CD4-positive, alpha-beta T cell treated with Interleukin-10 for 1 hour (primary cell): ENCODE data around the gene MAEL.
"Not testable (repeated sequence)": the region's sequence is repeated elsewhere in the genome, so short reads cannot be mapped to it uniquely, and the experiment has no call there.

Experiments used
- DNase-seq: peaks from one replicate; pipeline ENCODE4 v3.0.0-alpha.2; 2020

MAEL gene

DNA sequence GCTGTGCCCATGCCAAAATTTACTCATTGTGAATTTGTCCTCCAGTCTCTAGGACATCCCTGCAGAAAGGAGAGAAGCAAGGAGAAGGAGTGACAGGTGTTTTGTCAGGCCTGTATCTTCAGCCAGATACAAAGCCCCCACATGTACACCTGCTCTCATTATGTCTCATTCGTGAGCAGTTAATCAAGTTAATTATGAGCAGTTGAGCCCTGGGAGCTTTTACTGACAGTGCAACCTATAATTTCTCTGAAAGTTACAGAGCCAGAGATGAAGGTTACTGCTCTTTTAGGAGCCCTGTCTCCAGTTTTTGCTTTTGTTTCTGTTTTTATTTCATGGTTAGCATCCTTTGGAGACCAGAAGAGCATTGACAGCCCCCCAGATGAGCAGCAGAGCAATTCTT is 8.7 kb upstream of the MAEL start:
- DNase-seq = no peak

DNA sequence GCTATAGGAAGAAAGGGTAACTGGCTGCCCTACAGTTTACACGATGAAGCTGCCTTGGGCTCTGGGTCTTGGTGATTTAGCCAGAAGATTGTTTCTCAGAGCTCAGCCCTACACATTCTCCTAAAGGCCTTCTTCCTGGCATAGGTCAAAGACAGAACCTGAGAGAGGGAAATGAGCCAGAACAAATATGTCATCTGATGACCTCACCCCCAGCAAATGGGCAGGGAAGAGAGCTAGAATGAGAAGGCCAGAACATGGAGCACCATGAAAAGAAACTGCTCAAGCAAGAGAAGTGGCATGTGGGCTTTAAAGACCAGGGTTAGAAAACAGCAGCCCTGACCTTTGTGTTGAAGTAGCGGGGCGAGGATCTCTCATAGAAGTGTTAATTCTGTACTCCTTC is 8.3 kb upstream of the MAEL start:
- no peak for DNase-seq

DNA sequence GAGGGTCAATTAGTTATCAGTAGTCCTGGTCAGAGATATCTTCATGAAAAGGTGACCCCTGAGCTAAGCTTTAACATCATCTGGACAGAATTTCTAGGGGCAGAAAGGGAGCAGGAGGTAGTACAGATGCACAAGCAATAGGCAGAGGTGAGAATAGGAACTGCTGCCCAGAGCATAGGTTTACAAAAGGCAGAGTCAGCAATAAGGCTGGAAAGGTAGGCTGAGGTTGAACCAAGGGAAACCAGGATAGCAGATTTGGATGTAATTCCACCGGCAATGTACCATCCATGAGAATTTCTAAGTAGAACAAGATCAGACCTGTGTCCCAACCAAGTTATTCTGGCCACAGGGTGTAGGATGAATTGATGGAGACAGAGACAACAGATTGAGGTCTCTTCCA is 7.5 kb upstream of the MAEL start:
- DNase-seq = no peak

DNA sequence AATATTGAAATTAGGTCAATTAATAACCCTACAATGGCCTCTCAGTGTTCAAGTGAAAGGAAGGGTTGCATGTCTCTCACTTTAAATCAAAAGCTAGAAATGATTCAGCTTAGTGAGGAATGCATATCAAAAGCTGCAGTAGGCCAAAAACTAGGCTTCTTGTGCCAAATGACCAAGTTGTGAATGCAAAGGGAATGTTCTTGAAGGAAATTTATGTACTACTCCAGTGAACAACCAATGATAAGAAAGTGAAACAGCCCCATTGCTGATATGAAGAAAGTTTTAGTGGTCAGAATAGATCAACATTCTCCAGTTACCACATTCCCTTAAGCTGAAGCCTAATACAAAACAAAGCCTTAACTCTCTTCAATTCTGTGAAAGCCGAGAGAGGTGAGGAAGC is 10.0 kb downstream of the MAEL start:
- no peak for DNase-seq

DNA sequence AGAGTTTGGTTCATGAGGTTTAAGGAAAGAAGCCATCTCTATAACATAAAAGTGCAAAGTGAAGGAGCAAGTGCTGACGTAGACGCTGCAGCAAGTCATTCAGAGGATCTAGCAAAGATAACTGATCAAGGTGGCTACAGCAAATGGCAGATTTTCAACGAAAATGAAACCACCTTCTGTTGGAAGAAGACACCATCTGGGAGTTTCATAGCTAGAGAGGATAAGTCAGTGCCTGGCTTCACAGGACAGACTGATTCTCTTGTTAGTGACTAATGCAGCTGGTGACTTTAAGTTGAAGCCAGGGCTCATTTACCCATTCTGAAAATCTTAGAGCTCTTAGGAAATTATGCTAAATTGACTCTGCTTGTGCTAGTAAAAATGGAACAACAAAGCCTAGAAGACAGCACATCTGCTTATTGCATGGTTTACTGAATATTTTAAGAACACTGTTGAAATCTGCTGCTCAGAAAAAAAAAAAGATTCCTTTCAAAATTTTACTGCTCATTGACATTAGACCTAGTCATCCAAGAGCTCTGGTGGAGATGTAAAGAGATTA is 10.5 kb downstream of the MAEL start:
- no peak for DNase-seq

DNA sequence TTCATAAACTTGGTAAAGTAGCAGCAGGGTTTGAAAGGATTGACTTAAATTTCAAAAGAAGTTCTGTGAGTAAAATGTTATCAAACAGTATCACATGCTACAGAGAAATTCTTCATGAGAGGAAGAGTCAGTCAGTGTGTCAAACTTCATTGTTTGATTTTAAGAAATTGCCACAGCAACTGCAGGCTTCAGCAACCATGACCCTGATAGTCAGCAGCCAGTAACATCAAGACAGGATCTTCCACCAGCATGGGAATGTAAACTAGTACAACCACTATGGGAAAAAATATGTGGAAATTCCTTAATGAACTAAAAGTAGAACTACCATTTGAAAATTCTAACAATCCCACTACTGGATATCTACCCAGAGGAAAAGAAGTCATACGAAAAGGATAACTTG is 11.5 kb downstream of the MAEL start:
- no peak for DNase-seq

DNA sequence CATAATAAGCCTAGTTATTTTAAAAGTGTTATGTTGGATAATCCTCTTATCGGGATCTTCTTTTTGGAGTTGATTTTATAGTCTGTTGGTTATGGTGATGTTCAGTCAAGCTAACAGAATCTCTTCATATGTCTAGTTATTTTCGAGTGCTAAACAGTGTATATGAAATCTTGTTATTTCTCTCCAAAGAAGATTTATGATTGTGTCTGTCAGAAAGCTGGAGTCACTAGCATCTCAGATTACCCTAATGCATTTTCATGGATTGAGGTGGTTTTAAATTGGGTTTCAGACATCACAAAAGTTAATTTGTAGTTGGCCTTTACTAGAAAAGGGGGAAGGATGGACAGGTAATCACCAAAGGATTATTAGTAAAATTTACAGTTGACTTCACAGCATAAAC is 13.3 kb downstream of the MAEL start:
- no peak for DNase-seq

DNA sequence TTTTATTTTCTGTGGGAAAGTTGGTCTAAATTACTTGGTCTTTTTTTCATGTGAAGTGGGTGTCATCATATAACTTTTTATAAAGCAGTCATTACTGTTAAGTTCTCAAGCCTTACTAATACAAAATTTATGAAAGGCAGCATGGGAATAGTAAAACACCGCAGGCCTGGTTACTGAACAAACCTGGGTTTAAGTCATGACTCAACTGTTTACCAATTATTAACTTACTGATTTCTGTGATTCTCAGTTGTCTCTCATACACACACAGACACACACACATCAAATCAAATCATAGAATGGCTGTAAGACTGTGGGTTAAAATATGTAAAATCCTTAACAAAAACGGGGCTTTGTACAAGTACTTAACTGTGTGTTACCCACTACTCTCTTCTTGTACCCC is 14.6 kb downstream of the MAEL start:
- DNase-seq = no peak

DNA sequence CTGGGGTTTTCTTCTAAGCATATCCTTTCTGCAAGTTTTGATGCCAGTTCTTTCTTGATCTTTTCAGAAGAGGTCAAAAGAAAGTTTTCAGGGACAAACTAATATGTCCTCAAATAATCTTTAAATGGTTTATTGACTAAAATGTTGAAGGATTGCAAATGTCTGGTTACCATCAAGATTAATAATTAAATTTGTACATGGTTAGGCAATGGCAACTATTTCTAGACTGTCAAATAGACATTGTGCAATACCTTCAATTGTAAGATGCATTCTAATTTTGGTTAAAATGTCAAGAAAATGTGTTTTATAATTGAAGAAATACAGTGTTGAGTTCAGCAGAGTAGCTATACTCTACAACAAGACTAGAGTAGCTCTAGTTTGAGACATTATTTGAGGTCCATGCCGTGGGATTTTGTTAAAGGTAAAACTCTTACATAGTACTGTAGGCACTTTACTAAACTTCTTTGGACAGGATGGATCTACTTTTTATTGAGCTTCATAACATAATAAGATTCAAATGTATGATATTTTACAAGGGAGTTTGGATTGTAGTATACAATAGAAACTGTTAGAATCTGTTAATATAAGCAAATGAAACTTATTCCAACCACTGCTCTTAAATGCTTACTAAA is 22.6 kb downstream of the MAEL start:
- no peak for DNase-seq

DNA sequence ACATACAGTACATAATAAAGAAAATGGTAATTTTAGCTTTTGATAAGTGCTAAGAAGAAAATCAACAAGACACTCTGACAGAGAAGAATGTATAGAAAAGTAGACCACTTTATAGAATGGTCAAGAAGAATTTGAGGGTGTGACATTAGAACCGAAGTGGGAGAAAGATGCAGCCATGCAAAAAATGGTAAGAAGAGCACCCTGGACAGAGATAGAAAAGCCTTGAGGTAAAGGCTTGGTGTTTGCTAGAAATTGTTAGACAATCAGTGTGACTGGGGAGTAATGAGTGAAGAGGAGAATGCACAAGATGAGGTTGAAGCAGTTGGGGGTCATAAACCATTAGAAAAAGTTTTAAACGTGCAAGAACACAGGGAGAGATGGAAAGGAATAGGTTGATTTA is 23.5 kb downstream of the MAEL start:
- DNase-seq = no peak

DNA sequence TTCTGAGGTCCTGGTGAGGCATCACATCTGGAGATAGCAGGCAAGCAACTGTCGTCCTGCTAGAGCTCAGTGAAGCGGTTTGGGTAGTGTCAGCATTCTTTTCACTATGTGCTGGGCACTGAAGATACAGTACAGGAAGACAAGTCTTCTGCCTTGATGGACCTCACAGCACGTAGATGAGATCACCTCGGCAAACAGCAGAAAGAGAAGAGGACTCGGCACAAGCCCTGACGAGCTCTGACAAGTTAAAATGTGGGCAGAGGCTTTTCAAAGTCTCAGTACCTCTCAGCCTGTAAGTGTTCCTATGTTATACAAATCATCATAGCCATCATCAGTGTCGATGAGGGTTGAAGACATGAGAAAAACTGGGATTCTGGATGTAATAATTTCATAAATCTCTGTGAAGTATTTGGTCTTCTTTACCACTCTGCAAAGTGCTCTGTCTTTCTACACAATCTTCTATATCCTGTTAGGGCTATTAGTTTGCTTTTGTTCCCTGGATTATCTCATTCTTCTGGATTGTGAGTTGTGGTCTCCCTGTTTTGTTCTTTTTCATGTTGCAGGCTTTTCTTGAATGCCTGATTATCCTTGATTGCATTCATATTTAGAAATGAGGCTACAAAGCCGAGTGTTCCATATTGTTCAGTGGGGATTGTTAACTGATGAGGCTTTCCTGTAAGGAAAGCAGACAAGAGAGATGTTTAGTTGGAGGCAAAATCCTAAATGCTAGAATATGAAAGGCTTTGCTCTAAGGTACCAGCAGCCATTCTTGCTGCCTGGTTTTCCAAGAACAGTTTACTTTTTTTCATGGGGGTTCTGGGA is 24.2 kb downstream of the MAEL start:
- DNase-seq = no peak

DNA sequence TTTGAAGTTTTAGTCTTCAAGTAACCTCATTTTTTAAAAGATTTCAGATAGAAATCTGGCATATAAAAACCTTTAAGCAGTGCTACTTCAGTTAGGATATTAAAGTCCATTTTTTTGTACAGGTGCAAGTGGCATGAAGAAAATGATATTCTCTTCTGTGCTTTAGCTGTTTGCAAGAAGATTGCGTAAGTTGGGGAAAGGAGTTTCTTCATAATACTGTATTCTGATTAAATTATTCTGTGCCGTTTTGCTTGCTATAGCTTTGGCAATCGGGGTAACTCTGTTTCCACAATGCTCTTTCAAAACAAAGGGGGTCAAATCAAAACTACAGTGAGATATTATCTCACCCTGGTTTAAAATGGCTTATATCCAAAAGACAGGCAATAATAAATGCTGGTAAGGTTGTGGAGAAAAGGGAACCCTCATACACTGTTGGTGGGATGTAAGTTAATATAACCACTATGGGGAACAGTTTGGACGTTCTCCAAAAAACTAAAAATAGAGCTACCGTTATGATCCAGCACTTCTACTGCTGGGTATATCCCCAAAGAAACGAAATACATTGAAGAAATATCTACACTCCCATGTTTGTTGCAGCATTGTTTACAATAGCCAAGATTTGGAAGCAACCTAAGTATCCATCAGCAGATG is 27.1 kb downstream of the MAEL start:
- DNase-seq = no peak

DNA sequence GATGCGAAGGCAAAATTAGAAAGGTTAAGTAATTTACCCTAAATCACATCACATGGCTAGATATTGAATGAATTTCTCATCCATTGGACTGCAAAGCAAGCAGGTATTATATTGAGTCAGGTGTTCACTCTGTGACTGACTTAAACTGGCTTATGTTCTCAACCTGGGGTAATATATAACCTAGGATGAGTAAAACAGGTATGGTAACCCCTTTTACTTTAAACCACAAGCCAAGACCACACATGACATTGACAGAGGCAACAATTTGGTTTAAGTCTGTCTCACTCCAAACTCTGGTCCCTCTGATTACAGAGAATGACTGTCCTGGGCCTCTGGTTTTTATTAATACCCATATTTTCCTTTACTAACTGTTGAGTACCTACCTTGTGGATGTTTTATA is 33.3 kb downstream of the MAEL start:
- DNase-seq = no peak

DNA sequence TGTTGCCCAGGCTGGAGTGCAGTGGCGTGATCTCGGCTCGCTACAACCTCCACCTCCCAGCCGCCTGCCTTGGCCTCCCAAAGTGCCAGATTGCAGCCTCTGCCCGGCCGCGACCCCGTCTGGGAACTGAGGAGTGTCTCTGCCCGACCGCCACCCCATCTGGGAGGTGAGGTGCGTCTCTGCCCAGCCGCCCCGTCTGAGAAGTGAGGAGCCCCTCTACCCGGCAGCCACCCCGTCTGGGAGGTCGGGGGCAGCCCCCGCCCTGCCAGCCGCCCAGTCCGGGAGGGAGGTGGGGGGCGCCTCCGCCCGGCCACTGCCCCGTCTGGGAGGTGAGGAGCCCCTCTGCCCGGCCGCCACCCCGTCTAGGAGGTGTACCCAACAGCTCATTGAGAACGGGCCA is 40.5 kb downstream of the MAEL start:
- not testable (repeated sequence) for DNase-seq

DNA sequence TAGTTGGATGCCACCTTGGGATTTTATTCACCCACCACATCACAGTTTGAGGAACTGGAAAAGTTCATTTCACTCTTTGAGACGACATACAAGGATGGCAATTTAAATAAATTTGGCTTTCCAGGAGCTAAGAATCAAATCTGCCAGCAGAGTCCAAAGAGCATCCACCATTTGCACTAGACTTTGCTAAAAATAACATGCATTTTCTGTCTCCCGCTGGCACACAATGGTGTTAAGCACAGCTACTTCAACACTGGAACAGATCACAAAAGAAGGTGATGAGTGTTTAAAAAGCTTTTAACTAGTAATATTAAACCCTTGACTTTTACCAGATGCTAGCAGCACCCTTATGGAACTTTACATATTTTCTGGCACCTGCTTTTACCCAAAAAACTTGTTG is 44.6 kb downstream of the MAEL start:
- DNase-seq = no peak

DNA sequence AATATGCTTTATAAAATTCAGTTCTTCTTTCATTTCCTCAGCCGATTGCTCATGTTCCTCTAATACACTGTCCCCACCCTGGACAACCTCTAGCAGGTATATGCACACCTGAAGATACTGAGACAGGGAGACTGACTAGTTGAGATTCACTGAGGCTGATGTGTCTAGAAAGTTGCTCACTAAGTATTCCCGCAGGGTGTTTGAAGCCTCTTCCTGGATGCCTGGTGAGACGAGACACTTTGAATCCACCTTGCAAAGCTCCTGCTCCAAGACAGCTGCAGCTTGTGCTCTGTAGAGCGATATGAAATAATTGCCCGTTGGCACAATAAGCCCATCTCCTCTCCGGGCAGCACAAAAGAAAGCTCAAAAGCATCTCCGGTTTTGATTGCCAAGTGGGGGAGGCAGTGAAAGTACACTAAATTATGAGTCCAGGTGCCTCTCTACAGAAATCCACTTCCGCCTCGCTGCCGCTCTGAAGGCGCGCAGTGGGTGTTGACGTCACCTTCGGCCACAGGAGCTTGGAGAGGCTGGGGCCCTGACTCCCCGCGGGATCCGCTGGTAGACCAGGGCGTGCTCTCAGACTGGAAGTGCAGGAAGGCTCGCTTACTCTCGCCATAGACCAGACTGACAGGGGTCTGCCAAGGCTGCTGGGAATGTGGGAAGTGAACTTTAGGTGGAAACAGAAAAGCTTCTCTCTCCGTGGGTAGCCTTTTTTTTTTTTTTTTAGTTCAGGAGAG is 54.8 kb downstream of the MAEL start:
- DNase-seq = peak; percentile 71

DNA sequence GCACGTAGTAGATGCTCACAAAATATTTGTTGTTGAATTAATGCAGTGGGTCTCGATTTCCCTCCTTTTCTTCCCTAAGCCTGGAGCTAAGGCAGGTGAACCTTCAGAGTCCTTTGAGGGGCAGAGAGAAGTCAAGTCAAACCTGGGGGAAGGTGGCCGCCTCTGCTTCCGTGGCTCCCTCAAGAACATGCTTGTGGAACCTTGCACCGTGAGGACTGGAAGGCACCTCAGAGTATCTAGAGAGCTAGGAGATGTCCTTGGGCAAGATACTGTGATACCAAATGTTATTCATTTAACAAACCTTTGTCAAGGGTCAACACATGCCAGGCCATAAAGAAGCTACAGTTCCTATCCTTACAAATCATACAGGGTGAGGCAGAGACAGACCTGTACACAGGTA is 62.8 kb downstream of the MAEL start:
- no peak for DNase-seq

DNA sequence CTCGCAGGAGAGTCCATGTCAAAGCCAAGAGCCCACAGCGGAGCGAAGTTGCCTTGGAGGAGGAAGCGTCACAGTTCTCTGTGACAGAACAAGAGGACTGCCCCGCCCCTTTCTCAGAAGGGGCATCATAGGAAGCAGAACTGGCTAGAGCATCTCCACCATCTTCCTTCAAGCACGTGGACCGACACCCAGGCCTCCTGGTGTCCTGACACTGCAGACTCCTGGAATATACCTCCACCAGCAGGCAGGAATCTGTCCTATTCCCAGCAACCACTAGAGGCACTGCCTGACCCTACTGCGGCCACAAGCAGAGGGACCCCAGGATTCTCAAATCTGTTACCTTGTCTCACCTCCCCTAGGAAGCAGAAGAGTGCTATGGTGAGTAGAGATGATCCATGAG is 63.3 kb downstream of the MAEL start:
- DNase-seq = no peak

DNA sequence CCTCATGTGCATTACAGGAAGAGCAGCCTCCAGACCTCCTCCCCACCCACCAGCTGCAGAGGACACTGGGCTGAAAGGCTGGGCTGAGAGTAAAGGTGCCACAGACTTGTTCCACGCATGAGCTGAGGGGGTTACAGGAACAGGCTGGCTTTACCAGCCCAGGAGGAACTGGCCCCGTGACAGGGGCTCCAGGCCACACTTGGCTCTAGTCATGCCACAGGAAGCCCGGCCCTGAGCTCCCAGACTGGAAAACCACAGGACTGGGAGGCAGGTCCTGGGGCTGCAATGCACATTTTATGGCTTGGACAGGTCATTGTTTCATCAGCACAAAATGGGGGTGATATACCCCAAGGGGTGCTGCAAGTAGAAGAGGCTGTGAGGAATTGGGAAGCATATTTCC is 65.5 kb downstream of the MAEL start:
- DNase-seq = no peak

DNA sequence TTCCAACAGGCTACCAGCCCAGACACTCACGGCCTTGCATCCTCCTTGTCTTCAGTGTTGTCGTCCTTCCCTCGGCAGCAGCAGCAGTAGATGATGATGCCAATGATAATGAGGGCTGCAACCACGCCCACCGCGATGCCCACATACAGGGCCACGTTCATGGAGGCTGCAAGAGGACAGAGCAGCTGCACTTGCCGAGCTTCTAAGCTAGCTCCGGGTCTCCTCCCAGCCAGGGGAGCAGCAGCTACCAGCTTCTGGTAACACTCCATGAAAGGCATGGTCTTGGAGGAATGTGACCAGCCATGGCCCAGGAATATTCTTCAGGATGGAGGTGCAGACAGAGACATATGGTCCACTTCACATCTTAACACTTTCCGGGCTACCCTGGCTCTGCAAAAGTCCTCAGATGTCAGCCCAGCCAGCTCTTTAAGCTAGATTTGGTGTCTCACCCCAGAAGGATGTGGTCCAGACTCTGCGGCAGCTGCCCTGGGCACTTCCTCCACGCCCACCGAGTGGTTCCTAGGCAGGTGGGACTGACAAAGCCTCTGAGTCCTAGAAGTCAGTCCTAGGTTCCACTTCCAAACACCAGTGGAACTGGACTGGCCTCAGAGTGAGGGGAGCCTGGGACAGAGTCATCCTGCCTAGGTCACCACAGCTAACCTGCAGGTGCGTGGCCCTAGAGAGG is 66.0 kb downstream of the MAEL start:
- DNase-seq = no peak

DNA sequence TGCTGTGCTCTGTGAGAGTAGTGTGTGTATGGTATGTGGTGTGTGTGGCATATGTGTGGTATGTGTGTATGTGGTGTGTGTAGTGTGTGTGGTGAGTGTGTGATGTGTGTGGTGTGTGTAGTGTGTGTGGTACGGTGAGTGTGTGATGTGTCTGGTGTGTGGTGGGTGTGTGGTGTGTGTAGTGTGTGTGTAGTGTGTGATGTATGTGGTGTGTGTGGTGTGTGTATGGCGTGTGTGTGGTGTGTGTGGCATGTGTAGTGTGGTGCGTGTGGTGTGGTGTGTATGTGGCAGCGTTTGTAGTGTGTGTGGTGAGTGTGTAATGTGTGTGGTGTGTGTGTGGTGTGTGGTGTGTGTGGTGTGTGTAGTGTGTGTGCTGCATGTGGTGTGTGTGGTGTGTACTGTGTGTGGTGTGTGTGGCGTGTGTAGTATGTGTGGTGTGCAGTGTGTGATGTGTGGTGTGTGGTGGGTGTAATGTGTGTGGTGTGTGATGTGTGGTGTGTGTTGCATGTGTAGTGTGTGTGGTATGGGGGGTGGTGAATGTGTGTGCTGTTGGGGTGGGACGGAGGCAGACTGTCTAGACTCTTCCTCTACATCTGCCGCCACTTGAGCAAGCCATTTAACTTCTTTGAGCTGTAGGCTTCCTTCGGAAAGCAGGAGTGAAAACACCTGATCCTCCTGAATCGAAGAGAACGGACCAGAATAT is 67.6 kb downstream of the MAEL start:
- no peak for DNase-seq

DNA sequence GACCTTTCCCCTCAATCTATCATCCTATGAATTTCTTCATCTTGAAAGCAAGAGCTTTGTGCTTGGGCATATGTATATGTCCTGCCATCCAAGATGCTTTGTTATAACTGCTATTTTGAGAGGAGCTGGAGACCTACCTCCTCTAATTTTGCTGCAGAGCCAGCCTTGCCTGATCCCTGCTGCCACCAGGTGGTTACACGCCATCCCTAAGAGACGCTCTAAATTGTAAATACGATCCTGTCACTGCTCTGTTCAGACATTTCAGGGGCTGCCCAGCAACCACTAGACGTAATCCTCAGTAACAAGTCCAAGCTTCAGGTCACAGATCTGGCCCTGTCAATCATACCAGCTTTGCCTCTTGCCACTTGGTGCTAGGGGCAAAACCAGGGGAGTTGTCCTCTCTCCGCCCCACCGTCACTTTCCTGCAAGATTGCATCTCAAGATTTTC is 68.2 kb downstream of the MAEL start:
- DNase-seq = no peak
